ENCODE measurements around the gene IGFBP4.

IGFBP4 gene

DNA sequence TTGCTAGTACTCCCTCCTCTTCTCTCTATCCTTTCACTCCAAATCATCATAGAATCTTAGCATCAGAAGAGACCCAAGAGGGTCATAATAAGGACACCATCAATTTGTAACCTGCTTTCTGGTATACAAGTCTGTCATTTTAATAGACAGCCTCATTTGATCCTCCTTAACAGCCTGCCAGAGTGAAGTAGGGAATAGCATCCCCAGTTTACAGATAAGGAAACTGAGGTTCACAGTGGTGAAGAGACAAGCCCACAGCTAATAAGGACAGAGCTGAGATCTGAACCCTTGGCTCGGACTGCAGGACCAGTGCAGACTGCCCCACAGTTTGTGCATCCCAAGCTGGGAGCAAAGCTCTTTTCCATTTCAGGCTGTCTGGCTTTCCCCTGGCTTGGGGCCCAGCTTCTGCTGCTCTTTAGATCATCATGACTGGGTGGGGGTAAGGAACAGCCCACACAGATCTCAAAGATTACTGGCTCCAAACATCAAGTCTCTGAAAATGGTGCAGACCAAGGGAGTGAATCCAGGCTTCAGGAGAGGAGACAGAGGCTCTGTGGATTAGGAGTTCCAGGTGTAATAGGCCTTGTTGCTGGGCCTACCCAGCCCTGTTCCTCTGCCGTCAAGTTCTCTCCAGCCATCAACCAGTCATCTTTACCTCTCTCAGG, 10.3 kb upstream of the IGFBP4 start:
- DNase-seq (ENCODE audit: extremely low read depth, low read depth) = no peak

DNA sequence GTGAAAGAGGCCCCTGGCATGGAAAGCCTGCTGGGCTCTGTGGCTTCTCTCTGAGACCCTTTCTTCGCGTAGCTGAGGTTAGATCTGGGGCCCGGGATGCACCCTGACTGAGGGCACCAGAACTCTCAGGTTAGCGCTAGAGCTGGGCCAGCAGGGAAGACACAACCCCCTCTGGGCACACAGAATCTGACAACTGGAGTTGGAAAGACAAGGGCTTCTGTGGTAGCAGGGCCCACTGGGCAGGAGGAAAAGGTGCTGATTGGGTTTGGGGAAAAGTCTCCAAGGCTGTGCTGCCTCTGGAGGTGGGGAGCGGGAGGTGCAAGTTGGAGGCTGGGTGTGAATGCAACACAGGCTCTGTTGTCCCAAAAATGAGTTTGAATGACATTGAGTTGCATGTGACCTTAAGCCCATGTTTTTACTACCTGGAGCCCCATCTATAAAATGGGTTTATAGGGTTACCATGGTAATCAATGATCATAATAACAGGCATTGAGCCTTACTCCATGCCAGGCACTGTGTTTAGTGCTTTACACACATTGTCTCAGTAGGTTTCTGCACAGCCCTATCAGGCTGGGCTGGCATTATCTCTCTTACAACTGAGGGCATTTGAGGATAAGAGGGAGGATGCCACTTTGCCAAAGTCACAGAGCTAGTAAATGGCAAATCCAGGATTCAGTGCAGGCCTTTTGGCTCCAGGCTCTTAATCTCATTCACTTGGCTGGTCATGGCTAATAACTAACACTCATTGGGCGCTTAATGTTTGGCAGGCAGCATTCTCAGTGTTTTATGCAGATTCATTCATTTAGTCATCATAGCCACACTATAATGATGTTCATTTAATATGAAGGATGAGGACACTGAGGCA, 9.5 kb upstream of the IGFBP4 start:
- no peak for DNase-seq (ENCODE audit: extremely low read depth, low read depth)
- TF ChIP-seq, protein P1, sequence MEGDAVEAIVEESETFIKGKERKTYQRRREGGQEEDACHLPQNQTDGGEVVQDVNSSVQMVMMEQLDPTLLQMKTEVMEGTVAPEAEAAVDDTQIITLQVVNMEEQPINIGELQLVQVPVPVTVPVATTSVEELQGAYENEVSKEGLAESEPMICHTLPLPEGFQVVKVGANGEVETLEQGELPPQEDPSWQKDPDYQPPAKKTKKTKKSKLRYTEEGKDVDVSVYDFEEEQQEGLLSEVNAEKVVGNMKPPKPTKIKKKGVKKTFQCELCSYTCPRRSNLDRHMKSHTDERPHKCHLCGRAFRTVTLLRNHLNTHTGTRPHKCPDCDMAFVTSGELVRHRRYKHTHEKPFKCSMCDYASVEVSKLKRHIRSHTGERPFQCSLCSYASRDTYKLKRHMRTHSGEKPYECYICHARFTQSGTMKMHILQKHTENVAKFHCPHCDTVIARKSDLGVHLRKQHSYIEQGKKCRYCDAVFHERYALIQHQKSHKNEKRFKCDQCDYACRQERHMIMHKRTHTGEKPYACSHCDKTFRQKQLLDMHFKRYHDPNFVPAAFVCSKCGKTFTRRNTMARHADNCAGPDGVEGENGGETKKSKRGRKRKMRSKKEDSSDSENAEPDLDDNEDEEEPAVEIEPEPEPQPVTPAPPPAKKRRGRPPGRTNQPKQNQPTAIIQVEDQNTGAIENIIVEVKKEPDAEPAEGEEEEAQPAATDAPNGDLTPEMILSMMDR (IDR thresholded peaks at IDR 0.05; ENCODE audit: low read depth, low read length) = peak; percentile 38

More for the DNA sequence above, 10.3 kb upstream of the IGFBP4 start:
- TF ChIP-seq, protein P1 (IDR thresholded peaks at IDR 0.05; ENCODE audit: low read depth, low read length) = no peak

DNA sequence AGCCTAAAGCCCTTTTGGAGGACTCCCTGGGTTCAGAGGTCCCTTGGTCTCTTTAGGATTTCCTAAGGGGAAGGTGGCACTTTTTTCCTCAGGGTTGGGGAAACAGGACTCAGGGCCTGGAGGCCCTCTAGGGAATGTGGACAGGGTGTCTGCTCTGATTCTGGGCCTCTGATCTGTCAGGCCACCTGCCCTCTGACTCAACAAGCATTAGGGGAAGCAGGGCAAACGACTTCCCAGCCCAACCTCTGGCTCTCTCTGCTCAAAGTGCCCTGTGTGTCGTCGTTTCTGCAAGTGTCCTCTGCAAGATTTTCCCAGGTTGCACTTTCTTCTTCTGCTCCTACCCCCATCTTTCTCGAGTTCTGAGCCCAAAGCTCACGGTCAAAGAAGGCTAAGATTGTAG, 6.6 kb upstream of the IGFBP4 start:
- no peak for DNase-seq (ENCODE audit: extremely low read depth, low read depth)
- TF ChIP-seq, protein P1 (IDR thresholded peaks at IDR 0.05; ENCODE audit: low read depth, low read length) = no peak

DNA sequence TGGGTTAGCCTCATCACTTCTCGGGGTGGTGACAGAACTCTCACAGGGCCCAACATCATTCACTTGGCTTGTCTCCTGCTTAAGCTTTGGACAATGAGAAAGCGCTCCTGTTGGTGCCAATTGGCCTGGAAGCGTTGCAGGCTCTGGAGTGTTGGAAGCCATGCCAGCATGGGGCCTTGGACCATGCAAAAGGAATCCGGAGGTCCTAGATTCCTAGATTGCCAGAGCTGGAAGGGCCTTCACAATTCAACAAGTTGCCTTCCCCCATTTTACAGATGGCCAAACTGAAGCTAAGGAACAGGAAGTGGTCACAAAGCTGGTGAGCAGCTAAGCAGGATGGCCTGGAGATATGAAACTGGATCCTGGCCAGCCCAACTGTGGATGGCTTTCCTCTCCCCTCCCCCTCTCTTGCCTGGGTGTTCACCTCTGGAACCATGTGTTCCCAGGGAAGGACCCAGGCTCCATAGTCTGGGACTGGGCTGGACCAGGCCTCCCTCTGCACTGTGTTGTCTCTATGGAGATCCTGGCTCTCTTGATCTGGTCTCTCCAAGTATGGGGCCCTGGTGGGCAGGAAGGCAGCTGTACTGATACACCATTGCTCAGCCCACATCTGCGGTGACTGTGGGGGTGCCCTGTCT, 6.0 kb upstream of the IGFBP4 start:
- TF ChIP-seq, protein P1 (IDR thresholded peaks at IDR 0.05; ENCODE audit: low read depth, low read length) = no peak
- no peak for DNase-seq (ENCODE audit: extremely low read depth, low read depth)

DNA sequence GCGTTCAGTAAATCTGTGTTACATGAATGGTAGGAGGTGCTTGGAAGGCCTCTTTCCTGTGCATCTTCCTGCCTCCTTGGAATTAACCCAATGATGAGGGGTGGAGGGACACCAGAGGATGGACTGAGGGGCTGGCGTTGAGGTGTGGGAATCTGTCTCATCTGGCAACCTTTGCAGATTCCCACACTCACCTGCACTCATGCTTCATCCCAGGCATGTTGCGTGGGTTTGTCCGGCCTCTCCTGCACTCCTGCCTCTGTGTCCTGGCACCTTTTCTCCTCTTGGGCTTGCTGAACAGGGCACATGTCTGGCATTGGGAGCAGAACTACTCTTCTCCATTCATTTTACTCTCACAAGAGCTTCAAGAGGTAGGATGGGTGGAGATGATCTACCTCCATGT, 3.1 kb upstream of the IGFBP4 start:
- DNase-seq (ENCODE audit: extremely low read depth, low read depth) = no peak

DNA sequence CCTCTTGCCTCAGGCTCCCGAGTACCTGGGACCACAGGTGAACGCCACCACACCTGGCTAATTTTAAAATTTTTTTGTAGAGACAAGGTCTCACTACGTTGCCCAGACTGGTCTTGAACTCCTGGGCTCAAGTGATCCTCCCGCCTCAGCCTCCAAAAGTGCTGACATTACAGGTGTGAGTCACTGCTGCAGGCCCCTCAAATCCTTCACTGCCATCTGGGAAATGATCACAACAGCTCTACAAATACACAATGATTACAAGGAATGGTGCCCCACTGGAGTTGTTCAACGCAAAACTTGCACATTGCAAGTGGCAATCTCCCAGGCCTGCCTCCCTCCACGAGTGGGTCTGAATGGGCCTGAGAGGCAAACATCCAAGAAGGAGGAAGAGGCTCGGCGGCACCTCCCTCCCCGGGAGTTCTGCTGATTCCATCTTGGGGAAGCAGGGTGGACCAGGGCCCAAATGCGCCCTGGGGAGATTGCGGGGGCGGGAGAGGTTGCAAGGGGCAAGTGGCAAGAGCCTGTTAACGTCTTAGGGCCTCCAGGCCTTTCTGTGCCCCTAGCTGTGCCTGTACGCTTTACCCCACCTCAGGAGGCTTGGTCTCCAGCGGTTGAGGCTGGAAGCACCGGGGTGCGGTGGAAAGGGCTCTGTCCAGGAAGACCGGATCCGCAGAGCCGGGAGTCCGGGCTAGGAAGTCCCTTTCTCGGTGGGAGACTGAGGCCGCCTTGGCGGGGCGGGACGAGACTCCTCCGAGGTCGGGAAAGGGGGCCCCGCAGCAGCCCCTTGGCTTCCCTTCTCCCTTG, 656 bp upstream of the IGFBP4 start:
- TF ChIP-seq, protein P1 (IDR thresholded peaks at IDR 0.05; ENCODE audit: low read depth, low read length) = no peak
- DNase-seq (ENCODE audit: extremely low read depth, low read depth) = no peak

More for the DNA sequence above, 3.1 kb upstream of the IGFBP4 start:
- TF ChIP-seq, protein P1 (IDR thresholded peaks at IDR 0.05; ENCODE audit: low read depth, low read length) = no peak
